ENCODE measurements around the gene GNPTAB.
A peak's percentile ranks its signal among the peaks of the same experiment; 100 is the strongest.
"Not testable (repeated sequence)": the region's sequence is repeated elsewhere in the genome, so short reads cannot be mapped to it uniquely, and the experiment has no call there.

The GNPTAB gene

DNA sequence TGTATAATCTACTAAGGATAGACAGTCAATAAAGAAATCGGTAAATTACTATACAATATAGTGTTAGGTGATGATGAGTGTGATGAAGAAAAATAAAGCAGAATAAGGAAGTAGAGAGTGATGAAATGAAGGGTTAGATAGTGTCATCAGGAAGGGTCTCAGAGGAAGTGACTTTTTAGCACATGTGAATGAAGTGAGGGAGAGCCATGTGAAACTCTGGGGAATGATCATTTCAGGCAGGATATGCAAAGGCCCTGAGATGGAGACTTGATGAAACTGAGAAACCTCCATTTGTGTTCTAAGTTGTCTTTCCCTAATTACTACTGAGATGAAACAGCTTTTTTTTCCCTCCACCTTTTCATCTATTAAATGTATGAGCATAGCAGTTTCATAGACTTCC is 19.4 kb upstream of the GNPTAB start:
- DNase-seq, result no peak

- DNase-seq, result no peak
Measured at GRCh38 chr12:101847325-101847724, 16.6 kb upstream of the GNPTAB start.

DNA sequence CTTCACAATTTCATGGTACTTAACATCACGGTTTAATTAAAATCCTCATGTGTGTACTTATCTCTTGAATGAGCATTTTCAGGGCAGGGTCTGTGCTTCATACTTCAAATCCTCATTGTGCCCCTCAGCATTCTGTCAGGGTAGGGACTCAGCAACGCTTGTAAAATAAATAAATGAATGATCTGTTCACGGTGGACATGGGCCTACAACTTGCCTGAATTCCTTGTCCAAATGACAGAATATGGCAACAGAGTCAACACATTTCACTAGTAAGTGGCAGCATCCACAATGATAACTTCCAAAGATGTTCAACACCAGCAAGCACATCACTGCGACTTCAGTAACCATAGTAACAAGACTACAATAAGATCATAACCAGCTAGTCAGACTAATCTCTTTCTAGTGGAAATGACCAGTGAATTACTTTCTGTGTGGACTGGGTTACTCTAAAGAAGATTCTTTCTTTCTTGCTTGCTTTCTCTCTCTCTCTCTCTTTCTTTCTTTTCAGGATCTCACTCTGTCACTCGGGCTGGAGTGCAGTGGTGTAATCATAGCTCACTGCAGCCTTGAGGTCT is 14.5 kb upstream of the GNPTAB start:
- DNase-seq, result no peak

GRCh38 chr12:101841069-101841468 is 10.3 kb upstream of the GNPTAB start:
- no peak for DNase-seq

DNA sequence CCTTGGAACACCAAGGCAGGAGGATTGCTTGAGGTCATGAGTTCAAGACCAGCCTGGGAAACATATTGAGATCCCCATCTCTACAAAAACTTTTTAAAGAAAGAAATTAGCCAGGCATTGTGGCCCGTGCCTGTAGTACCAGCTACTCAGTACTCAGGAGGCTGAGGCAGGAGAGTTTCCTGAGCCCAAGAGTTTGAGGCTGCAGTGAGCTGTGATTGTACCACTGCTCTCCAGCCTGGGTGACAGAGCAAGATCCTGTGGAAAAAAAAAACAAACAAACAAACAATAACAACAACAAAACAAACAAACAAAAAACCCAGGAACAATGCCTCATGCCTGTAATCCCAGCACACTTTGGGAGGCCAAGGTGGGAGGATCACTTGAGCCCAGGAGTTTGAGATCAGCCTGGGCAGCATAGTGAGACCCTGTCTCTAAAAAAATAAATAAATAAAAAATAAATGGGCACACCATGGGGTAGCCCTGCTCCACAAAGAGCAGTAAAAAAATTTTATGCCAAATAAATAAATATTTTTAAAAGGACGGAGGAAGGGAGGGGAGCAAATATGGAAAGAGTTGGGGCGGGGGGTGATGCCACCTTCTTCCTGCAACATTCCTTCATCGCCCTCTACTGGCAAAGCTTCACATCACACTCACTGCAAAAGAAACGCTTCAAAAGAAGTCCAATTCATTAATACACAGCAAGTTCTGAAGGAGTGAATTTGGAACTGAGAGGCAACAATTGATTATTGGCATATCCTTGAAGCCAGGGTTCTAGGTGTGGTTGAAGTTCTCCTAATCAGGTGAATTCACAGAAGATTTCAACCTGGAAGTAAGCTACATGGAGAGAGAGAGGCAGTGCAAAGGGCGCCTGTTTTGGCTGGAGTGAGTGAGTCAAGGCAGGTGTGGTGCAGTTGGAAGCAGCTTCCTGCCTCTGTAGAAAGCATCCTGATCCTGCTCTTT is 8.8 kb upstream of the GNPTAB start:
- DNase-seq, result peak; percentile 14 to 62

- no peak for DNase-seq
Measured at GRCh38 chr12:101838628-101839323, 8.0 kb upstream of the GNPTAB start.

- DNase-seq, result no peak
Measured at GRCh38 chr12:101832030-101832429, 1.3 kb upstream of the GNPTAB start.

DNA sequence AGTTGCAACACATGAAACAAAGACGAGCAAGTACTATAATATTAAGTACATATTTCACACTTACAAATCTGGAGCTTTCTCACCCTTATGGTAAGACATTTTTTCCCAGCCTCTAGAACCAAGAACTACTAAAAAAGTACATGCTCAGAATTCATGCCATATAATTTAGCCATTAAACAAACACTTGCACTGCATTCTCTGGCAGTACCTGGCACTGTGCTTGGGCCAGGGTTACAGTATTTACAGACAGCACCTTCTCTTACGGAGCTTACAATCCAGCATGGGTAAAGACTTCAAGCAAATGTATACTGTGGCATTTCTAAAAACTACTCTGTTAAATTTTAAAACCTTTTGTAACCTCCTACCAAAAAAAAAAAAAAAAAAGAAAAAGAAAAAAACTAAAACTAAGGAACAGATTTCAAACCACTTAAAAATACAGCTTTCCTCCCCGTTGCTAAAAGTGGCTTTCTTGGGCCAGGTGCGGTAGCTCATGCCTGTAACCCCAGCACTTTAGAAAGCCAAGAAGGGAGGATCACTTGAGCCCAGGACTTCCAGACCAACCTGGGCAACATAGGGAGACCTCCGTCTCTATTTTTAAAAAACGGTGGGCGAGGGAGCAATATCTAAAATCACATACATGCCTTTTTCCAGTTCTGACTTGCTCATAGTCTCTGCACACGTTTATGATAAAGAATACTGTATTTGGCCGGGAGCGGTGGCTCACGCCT is 956 bp downstream of the GNPTAB start:
- DNase-seq, result no peak

DNA sequence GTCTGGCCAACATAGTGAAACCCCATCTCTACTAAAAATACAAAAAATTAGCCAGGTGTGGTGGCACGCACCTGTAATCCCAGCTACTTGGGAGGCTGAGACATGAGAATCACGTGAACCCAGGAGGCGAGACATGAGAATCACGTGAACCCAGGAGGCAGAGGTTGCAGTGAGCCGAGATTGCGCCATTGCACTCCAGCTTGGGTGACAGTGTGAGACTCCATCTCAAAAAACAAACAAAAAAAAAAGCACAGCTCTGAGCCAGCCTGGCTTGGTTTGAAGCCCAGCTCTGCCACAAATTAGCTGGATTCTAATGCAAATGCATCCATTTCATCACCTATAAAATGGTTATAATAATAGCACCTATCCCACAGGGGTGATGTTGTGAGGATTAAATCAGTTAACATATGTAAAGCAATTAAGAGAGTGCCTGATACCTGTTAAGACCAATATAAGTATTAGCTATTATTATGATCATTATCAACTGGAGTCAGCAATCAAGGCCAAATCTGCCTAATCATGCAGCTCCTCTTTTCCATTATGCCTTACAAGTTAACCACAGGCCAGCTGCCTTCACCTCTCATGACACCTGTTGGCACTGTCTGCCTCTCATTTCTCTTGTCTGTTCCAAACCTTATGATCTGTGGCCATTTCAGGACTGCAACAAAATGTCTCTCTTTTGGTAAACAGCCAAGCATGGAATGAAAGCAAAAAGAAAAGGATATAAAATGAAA is 2.1 kb downstream of the GNPTAB start:
- no peak for DNase-seq

DNA sequence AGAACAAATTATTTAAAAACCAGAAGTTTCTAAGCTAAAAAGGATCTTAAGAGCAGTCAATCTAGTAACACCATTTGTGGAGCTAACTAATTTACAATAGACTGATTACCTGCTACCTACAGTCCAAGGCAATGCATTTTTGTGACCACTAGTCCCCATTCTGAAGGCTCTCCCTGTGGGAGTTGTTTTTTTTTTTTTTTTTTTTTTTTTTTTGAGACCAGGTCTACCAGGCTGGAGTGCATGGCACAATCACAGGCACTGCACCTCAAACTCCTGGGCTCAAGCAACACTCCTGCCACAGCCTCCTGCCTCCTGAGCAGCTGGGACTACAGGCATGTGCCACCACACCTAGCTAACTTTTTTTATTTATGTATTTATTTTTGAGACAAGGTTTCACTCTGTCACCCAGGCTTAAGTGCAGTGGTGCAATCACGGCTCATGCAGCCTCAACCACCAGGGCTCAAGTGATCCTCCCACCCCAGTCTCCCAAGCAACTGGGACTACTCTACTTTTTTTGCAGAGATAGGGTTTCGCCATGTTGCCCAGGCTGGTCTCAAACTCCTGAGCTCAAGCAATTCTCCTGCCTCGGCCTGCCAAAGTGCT is 3.9 kb downstream of the GNPTAB start:
- no peak for DNase-seq

- no peak for DNase-seq
Measured at GRCh38 chr12:101824831-101825230, 5.9 kb downstream of the GNPTAB start.

DNA sequence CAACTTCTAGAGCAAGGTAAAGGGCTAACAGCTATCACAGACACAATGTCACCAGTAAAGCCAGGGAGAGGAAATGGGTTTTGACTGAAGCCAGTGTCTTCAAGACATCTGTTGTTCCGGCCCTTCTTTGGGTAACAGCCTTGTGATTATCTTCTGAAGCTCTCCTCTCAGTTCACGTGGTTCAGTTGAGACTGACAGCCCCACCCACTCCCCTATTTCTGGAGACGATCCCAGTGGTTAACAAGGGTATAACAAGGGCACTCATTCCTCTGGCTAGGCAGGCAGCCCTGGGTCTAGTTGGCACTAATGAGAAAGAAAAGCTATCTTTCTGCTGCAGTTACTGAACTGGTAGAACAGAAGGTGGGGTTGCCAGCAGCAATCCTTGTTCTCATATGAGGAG is 6.9 kb downstream of the GNPTAB start:
- peak in 1 of 2 experiments; percentile 15 for DNase-seq

- DNase-seq, result no peak
Measured at GRCh38 chr12:101823039-101823438, 7.7 kb downstream of the GNPTAB start.

DNA sequence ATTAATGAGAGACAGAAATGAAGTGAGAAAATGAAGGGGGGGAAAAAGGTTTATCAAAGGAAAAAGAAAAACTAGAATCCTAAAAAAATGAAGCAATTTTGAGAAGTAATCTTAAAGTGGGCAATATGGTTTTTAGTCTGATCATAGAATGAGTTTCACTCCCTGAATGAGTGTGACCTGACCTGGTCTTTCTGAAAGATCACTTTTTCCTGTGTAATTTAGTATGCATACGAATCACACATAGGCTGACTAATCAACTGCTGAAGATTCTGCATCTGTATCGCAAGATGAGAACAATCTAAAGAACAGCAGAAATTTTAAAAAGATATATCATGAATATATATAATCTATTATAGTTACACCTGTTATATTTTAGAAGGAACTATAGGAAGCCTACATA is 11.3 kb downstream of the GNPTAB start:
- no peak for DNase-seq

DNA sequence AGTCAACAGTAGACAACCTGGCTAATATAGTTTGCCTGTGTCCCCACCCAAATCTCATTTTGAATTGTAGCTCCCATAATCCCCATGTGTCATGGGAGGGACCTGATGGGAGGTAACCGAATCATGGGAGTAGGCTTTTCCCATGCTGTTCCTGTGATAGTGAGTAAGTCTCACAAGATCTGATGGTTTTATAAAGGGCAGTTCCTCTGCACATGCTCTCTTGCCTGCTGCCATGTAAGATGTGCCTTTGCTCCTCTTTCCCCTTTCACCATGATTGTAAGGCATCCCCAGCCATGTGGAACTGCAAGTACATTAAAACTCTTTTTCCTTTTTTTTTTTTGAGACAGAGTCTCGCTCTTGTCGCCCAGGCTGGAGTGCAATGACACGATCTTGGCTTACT is 12.1 kb downstream of the GNPTAB start:
- DNase-seq, result not testable (repeated sequence)

GRCh38 chr12:101813117-101813516 is 17.6 kb downstream of the GNPTAB start:
- DNase-seq, result no peak

- DNase-seq, result not testable (repeated sequence)
Measured at GRCh38 chr12:101812716-101813115, 18.0 kb downstream of the GNPTAB start.

GRCh38 chr12:101811342-101811741 is 19.4 kb downstream of the GNPTAB start:
- DNase-seq, result not testable (repeated sequence)

GRCh38 chr12:101809208-101809607 is 21.6 kb downstream of the GNPTAB start:
- no peak for DNase-seq

- DNase-seq, result no peak
Measured at GRCh38 chr12:101806265-101806664, 24.5 kb downstream of the GNPTAB start.

GRCh38 chr12:101804409-101804808 is 26.4 kb downstream of the GNPTAB start:
- no peak for DNase-seq

DNA sequence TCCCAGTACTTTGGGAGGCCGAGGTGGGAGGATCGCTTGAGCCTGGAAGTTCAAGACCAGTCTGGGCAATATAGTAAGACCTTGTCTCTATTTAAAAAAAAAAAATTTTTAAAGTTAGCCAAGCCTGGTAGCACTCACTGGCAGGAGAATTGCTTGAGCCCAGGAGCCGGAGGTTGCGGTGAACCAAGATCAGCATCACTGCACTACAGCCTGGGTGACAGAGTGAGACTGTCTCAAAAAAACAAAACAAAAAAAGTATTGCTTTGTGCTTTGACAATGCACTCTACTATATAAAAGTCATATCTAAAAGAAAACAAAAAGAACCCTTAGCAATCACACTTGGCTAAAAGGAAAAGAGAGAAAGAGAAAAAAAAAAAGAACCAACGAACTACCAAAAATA is 26.8 kb downstream of the GNPTAB start:
- DNase-seq, result no peak
